Measurements from ENCODE around the gene SMIM5. TPM values are rescaled to one million over a fixed set of nuclear protein-coding genes. Genes with fewer than 3 reads are reported as not detected.

SMIM5 gene
- polyA plus RNA-seq, 1 donor (not counting 4 experiments of a cell fraction or from before 2014, with no cell fraction given) = 0.24 TPM

- Histone ChIP-seq H3K4me3 (ENCODE audit: control insufficient read depth in 2 of 3, extremely low read depth in 1 of 3, insufficient read depth in 2 of 3, low read depth in 1 of 3, low read length in 3 of 3) (no peak overlapping the region), H2AFZ (ENCODE audit: control insufficient read depth, low read length) (no peak overlapping the region), H3K9me1 (ENCODE audit: control insufficient read depth, extremely low read depth, insufficient read depth, low read length) (no peaks in the 10 kb centered on the region), H3K79me2 (ENCODE audit: control insufficient read depth, insufficient read depth, low read length) (peaks cover 34% of the 10 kb centered on the region), H3K4me1 (ENCODE audit: control insufficient read depth, extremely low read depth, insufficient read depth, low read length) (peaks cover 99% of the 10 kb centered on the region), H3K27me3 (ENCODE audit: control insufficient read depth, extremely low read depth, insufficient read depth, low read length) (no peaks in the 10 kb centered on the region), H3K36me3 (ENCODE audit: control insufficient read depth in 2 of 2, extremely low read depth in 1 of 2, insufficient read depth in 2 of 2, low read length in 2 of 2) (peaks cover 9 to 24% of the 10 kb centered on the region in 2 experiments), H4K20me1 (ENCODE audit: control insufficient read depth, extremely low read depth, insufficient read depth, low read length) (no peaks in the 10 kb centered on the region), H3K27ac (ENCODE audit: control insufficient read depth, insufficient read depth, low read length) (peak overlapping the region; percentile 99), H3K9ac (ENCODE audit: control insufficient read depth, extremely low read depth, insufficient read depth, low read length) (peak overlapping the region; percentile 90), H3K9me3 (ENCODE audit: control insufficient read depth, low read depth, low read length) (no peaks in the 10 kb centered on the region), H3K4me2 (ENCODE audit: control insufficient read depth, extremely low read depth, insufficient read depth, low read depth, low read length) (peak overlapping the region; percentile 73)
- DNase-seq (ENCODE audit: low read depth, low spot score) (peak; percentile 98), FAIRE-seq (peak; percentile 99)
- TF ChIP-seq EZH2 (IDR thresholded peaks at IDR 0.05; ENCODE audit: low read length) (no peak), CTCF (optimal IDR thresholded peaks at IDR 0.05 in 1 of 3, IDR thresholded peaks at IDR 0.05 in 1 of 3, conservative IDR thresholded peaks at IDR 0.05 in 1 of 3; ENCODE audit: extremely low read depth in 1 of 3, insufficient read depth in 2 of 3, low read length in 3 of 3) (no peak)
- dilution Hi-C loops (cut with MboI; ENCODE audit: extremely low pct_ligation_motif_present, low sequenced_read_pairs) = no loop called here
Observed at GRCh38 chr17:75689441-75689873, 56.2 kb downstream of the SMIM5 start.

Other genes with a start within 250 kb of the SMIM5 start
- 56.3 to 64.8 TPM (median 62.0 TPM) in 3 replicates for gene GRB2, start 227.8 kb upstream of the SMIM5 start, polyA plus RNA-seq
- gene TMEM94, start 176.8 kb upstream of the SMIM5 start, polyA plus RNA-seq = 11.7 to 25.1 TPM (median 13.6 TPM) in 3 replicates
- 3.7 to 6.1 TPM (median 6.0 TPM) in 3 replicates for gene CASKIN2, start 117.9 kb upstream of the SMIM5 start, polyA plus RNA-seq
- 18.4 to 29.7 TPM (median 24.1 TPM) in 3 replicates for gene TSEN54, start 116.9 kb upstream of the SMIM5 start, polyA plus RNA-seq
- 13.8 to 28.2 TPM (median 14.9 TPM) in 3 replicates for gene LLGL2, start 107.7 kb upstream of the SMIM5 start, polyA plus RNA-seq
- 0.01 to 0.35 TPM (median 0.14 TPM) in 3 replicates for gene MYO15B, start 45.6 kb upstream of the SMIM5 start, polyA plus RNA-seq
- 11.9 to 15.8 TPM (median 12.9 TPM) in 3 replicates for gene RECQL5, start 33.7 kb downstream of the SMIM5 start, polyA plus RNA-seq
- gene SAP30BP, start 33.9 kb downstream of the SMIM5 start, polyA plus RNA-seq = 99.0 to 103 TPM (median 101 TPM) in 3 replicates
- 761 to 1,084 TPM (median 1,039 TPM) in 3 replicates for gene ITGB4, start 88.0 kb downstream of the SMIM5 start, polyA plus RNA-seq
- 1.1 to 5.2 TPM (median 1.3 TPM) in 3 replicates for gene GALK1, start 131.8 kb downstream of the SMIM5 start, polyA plus RNA-seq
- 10.4 to 13.0 TPM (median 10.9 TPM) in 3 replicates for gene UNK, start 151.4 kb downstream of the SMIM5 start, polyA plus RNA-seq
- 0.25 to 0.79 TPM (median 0.36 TPM) in 3 replicates for gene UNC13D, start 211.0 kb downstream of the SMIM5 start, polyA plus RNA-seq
- gene WBP2, start 221.9 kb downstream of the SMIM5 start, polyA plus RNA-seq = 17.0 to 41.4 TPM (median 23.3 TPM) in 3 replicates
- gene TRIM47, start 245.1 kb downstream of the SMIM5 start, polyA plus RNA-seq = 9.4 to 20.7 TPM (median 10.9 TPM) in 3 replicates

Measured in keratinocyte (primary cell).